GM19240 (cell line): ENCODE data around the gene MOGAT2.
"Not testable (repeated sequence)": the region's sequence is repeated elsewhere in the genome, so short reads cannot be mapped to it uniquely, and the experiment has no call there.

Source experiments
- DNase-seq: peaks from one replicate; pipeline ENCODE4 v3.0.0; 2011; ENCODE audit warnings: low spot score; ENCODE audit not compliant: insufficient read length

The MOGAT2 gene

GRCh38 chr11:75718419-75719339, 1.0 kb downstream of the MOGAT2 start:
- DNase-seq: no peak

DNA sequence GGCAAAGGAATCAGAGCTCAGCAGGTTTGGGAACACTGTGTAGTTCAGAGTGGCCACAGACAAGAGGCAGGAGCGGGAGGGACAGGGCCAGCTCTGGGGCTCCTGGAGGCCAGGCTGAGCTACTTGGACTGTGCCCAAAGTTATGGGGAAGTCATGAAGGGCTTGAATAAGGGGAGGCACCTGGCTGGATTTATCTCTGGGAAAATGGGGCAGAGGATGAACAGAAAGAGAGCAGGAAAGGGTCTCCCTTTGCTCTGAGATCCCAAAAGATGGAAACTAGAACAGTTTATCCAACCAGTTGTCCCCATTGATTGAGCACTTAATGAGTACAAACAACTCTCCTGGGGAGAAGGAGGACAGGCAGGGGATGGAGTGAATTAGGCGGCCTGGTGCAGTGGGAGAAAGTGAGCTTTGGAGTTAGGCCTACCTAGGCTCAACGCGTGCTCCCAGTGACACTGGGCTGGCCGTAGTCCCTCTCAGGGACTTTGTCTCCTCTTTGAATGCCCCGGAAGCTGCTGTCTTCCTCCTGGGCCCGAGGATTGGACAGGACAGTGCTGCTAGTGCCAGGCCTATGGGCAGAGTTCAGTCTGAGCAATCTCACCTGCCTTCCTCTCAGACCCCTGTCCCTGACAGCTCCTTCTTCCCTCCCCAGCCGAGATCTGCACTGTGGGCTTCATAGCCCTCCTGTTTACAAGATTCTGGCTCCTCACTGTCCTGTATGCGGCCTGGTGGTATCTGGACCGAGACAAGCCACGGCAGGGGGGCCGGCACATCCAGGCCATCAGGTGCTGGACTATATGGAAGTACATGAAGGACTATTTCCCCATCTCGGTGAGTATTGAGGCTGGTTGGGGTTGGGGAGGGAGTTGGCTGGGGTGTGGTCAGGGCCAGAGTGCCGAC, 2.0 kb downstream of the MOGAT2 start:
- DNase-seq: no peak

DNA sequence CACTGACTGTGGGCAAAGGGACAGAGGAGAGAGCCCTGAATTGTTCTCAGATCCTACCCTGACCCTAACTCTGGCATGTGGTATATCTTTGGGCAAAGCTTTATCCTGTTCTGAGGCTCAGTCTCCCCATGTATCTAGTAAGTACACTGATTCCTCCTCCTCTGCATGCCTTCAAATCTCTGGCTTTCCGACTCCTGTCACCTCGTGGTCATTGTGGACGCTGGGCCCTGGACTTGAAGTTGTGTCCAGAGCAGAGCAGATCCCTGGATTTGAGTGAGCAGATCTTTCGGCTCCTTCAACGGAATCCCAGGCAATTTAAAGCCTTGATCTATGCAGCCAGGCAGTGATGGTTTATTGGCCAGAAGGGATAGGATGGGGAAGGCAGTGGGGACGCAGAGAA, 3.0 kb downstream of the MOGAT2 start:
- no peak for DNase-seq

DNA sequence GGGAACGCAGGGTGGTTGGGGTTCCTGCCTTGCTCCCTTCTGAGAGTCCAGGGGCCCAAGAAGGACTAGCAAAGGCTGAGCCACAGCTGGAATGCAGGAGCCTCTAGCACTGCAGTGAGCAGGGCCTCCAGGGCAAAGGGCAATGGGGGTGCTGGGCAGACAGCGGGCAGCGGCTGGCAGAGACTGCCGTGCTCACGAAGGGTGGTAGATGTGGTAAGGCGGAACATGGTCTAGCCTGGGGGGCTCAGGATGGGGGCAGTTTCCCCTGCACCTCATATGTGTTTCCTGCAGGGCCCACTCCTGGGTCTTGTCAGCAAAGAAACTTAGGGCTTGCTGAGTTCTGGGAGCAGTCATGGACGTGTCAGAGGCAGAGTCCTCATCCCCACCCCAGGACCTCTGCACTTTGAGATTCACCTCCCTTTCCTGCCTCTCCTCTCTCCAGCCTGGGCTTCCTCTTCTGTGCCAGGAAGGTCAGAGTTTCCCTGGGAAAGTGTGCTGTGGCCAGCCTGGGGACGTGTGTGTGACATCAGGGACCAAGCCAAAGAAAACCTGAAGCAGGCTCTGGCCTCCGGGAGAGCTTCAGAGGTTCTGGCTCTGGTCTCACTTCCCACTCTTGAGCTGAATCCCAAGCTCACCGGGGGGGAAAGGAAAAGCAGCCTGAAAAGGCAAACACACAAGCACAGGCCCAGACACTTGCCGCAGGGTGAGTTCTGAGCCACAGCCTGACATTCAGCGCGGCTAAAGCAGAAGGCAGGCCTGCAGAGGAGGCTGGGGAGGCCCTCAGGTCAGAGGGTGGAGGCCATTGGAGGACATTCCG, 4.4 kb downstream of the MOGAT2 start:
- DNase-seq: no peak

GRCh38 chr11:75722669-75723042, 5.0 kb downstream of the MOGAT2 start:
- no peak for DNase-seq

GRCh38 chr11:75725547-75726320, 8.1 kb downstream of the MOGAT2 start:
- no peak for DNase-seq

DNA sequence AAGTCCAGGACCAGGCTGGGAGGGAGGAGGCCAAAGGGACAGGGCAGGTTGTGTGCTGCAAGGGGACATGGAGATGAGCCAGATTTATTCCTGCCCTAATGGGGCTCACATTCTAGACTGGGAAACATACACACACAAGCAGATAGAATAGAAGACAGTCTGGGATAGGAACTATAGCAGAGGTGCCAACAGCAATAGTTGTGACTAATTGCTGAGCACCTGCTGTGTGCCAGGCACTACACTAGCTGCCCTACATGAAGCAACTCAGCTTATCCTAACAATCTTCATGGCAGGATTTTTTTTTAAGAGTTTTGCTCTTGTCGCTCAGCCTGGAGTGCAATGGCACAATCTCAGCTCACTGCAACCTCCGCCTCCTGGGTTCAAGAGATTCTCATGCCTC, 11.4 kb downstream of the MOGAT2 start:
- no peak for DNase-seq

GRCh38 chr11:75731095-75731494, 13.5 kb downstream of the MOGAT2 start:
- DNase-seq: no peak

- no peak for DNase-seq
Measured at GRCh38 chr11:75733071-75733430, 15.4 kb downstream of the MOGAT2 start.

GRCh38 chr11:75733431-75734107, 15.9 kb downstream of the MOGAT2 start:
- DNase-seq: no peak

DNA sequence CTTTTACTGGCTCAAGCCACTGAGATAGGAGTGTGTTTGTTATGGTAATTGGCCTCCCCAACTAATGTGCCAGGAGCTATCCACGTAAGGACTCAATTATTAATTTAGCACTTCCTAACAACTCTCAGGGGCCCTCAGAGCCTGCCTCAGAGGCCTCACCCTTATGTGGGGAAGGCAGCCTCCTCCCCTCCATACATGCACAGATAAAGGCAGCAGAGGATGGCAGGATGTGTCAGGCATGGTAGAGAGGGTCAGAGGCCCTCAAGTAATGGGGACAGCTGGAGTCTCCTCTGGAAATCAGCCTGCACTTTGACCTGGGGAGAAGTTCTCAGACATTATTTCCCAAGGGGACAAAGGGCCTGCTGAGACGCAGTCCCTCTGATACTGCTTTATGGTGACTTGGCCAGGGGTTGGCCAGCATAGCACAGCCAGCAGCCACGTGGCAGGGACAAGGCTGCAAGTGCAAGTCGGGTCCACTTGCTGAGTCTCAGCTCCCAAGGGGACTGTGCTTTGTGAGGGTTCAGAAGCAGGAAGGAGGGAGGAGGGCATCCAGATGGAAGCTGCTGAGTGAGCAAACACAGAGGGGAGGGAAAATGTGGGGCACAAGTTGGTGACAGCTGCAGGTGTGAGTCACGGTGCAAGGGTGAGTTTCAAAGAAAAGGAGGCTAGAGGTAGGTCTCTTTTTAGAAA, 17.0 kb downstream of the MOGAT2 start:
- DNase-seq: no peak

DNA sequence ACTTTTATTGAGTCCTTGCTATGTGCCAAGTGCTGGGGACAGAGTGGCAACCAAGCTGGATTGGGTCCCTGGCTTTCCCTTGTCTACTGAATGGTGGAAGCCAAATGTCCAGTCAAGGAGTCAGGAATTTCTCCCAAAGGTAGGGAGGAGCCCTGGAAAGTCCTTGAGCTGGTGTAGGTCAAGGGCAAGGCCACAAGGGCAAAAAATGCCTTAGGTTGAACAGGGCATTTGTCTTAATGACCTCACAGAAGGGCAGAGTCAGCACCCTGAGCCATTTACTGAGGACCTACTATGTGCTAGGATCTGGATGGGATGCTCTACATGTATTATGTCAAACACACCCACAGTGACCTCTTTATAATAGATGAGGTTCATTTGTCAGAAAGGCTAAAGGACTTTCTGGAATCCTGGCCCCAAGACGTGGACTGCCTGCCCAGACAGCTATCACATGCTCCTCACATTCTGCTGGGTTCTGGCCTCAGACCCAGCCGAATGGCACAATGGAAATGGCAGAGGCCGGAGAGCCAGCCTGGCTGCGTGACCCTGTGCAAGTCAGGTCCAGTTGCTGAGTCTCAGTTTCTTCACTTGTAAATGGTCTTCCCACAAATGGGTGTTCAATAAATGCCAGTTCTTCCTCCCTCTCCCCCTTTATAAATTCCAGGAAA, 17.7 kb downstream of the MOGAT2 start:
- no peak for DNase-seq

GRCh38 chr11:75737314-75737713, 19.7 kb downstream of the MOGAT2 start:
- DNase-seq: no peak

DNA sequence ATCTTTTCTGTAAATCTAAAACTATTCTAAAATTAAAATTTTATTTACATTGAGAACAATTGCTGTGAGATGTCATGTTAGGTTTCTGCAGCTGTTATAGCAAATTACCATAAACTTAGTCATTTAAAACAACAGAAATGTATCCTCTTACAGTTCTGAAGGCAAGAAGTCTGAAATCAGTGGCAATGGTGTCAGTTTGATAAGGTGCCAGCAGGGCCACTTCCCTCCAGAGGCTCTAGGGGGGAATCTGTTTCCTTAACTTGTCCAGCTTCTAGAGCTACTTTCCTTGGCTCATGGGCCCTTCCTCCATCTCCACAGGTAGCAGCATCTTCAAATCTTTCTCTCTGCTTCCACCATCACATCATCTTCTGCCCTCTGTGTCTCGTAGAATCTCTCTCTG, 23.0 kb downstream of the MOGAT2 start:
- DNase-seq: no peak

DNA sequence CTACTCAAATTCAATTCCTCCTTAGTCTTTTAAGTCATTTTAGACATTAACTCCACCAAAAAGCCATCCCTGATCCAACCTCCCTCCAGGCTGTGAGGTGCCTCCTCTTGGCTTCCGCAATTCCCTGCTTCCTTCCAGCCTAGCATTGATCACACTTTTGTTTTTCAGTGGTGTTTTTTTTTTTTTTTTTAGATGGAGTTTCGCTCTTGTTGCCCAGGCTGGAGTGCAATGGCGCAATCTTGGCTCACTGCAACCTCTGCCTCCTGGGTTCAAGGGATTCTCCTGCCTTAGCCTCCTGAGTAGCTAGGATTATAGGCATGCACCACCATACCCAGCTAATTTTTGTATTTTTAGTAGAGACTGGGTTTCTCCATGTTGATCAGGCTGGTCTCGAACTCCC, 25.5 kb downstream of the MOGAT2 start:
- DNase-seq: not testable (repeated sequence)

GRCh38 chr11:75743711-75744563, 26.3 kb downstream of the MOGAT2 start:
- no peak for DNase-seq

DNA sequence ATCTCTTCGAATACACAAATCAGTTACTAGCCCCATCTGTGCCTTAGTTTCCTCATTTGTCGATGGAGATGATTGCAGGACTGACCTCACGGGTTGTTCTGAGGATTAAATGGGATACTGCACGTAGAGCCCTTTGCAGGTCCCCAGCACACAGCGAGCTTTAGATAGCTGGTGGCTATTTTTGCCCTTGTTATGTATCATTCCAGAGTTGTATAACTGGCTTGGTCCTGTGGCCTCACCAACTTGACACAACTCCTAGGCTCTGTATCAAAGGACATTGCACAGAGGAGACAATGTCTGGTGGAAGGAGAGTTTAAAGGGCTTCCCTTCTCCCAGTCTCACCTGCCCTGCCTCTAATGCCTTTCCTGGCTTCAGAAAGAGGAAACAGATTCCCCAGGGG, 28.2 kb downstream of the MOGAT2 start:
- no peak for DNase-seq

DNA sequence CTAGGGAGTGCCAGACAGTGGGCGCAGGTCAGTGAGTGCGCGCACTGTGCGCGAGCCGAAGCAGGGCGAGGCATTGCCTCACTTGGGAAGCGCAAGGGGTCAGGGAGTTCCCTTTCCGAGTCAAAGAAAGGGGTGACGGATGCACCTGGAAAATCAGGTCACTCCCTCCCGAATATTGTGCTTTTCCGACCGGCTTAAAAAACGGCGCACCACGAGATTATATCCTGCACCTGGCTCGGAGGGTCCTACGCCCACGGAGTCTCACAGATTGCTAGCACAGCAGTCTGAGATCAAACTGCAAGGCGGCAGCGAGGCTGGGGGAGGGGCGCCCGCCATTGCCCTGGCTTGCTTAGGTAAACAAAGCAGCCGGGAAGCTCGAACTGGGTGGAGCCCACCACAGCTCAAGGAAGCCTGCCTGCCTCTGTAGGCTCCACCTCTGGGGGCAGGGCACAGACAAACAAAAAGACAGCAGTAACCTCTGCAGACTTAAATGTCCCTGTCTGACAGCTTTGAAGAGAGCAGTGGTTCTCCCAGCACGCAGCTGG, 31.2 kb downstream of the MOGAT2 start:
- not testable (repeated sequence) for DNase-seq
